ENCODE results near the gene HNRNPDL.

The HNRNPDL gene

GRCh38 chr4:82463221-82463620 lies 33.0 kb upstream of the HNRNPDL start:
- H3K4me2 ChIP-seq (ENCODE audit: low read depth, low read length, poor library complexity, severe bottlenecking) = no peak overlapping the region
- no peak overlapping the region for H2AFZ ChIP-seq (ENCODE audit: low read depth, low read length, severe bottlenecking)
- no peak overlapping the region for H3K4me3 ChIP-seq (ENCODE audit: insufficient read depth, low read length, poor library complexity, severe bottlenecking)
- no peak overlapping the region for H3K9ac ChIP-seq (ENCODE audit: low read length)
- H3K27ac ChIP-seq (ENCODE audit: low read depth, low read length) = no peak overlapping the region
- H3K9me3 ChIP-seq (ENCODE audit: insufficient read depth, low read length) = no peaks in the 10 kb centered on the region
- H3K79me2 ChIP-seq (ENCODE audit: insufficient read depth, low read length) = no peaks in the 10 kb centered on the region
- TF ChIP-seq EZH2phosphoT487 (conservative IDR thresholded peaks at IDR 0.05; ENCODE audit: low read length) (no peak), CTCF (IDR thresholded peaks at IDR 0.05; ENCODE audit: insufficient read depth, low read length, poor library complexity, severe bottlenecking) (no peak)
- peaks cover 16% of the 10 kb centered on the region; the same call in 1 of the 2 replicates for H3F3A ChIP-seq (ENCODE audit: insufficient read depth)
- H3K36me3 ChIP-seq (ENCODE audit: low read length) = no peaks in the 10 kb centered on the region
- H3K27me3 ChIP-seq (ENCODE audit: low read length) = no peaks in the 10 kb centered on the region
- H3K9me2 ChIP-seq (replicated peaks; ENCODE audit: insufficient read depth, low read length) = no peaks in the 10 kb centered on the region
- no peaks in the 10 kb centered on the region for H4K20me1 ChIP-seq (ENCODE audit: low read depth, low read length)

GRCh38 chr4:82462415-82462831 lies 32.2 kb upstream of the HNRNPDL start:
- H3K27ac ChIP-seq (ENCODE audit: low read depth, low read length) = no peak overlapping the region
- H2AFZ ChIP-seq (ENCODE audit: low read depth, low read length, severe bottlenecking) = no peak overlapping the region
- H3K4me2 ChIP-seq (ENCODE audit: low read depth, low read length, poor library complexity, severe bottlenecking) = no peak overlapping the region

GRCh38 chr4:82461710-82462109 lies 31.4 kb upstream of the HNRNPDL start:
- Histone ChIP-seq H3F3A (ENCODE audit: insufficient read depth) (peaks cover 16% of the 10 kb centered on the region; the same call in 1 of the 2 replicates), H3K79me2 (ENCODE audit: insufficient read depth, low read length) (no peaks in the 10 kb centered on the region), H4K20me1 (ENCODE audit: low read depth, low read length) (no peaks in the 10 kb centered on the region), H3K36me3 (ENCODE audit: low read length) (no peaks in the 10 kb centered on the region), H3K9ac (ENCODE audit: low read length) (no peak overlapping the region), H3K9me3 (ENCODE audit: insufficient read depth, low read length) (no peaks in the 10 kb centered on the region), H3K4me2 (ENCODE audit: low read depth, low read length, poor library complexity, severe bottlenecking) (no peak overlapping the region), H3K27me3 (ENCODE audit: low read length) (no peaks in the 10 kb centered on the region), H3K9me2 (replicated peaks; ENCODE audit: insufficient read depth, low read length) (no peaks in the 10 kb centered on the region), H3K27ac (ENCODE audit: low read depth, low read length) (no peak overlapping the region), H2AFZ (ENCODE audit: low read depth, low read length, severe bottlenecking) (no peak overlapping the region), H3K4me3 (ENCODE audit: insufficient read depth, low read length, poor library complexity, severe bottlenecking) (no peak overlapping the region)
- TF ChIP-seq CTCF (IDR thresholded peaks at IDR 0.05; ENCODE audit: insufficient read depth, low read length, poor library complexity, severe bottlenecking) (no peak), EZH2phosphoT487 (conservative IDR thresholded peaks at IDR 0.05; ENCODE audit: low read length) (no peak)

More at GRCh38 chr4:82462415-82462831, 32.2 kb upstream of the HNRNPDL start:
- Histone ChIP-seq H3K9me2 (replicated peaks; ENCODE audit: insufficient read depth, low read length) (no peaks in the 10 kb centered on the region), H4K20me1 (ENCODE audit: low read depth, low read length) (no peaks in the 10 kb centered on the region), H3F3A (ENCODE audit: insufficient read depth) (peaks cover 16% of the 10 kb centered on the region; the same call in 1 of the 2 replicates), H3K27me3 (ENCODE audit: low read length) (no peaks in the 10 kb centered on the region), H3K36me3 (ENCODE audit: low read length) (no peaks in the 10 kb centered on the region), H3K79me2 (ENCODE audit: insufficient read depth, low read length) (no peaks in the 10 kb centered on the region), H3K9ac (ENCODE audit: low read length) (no peak overlapping the region), H3K4me3 (ENCODE audit: insufficient read depth, low read length, poor library complexity, severe bottlenecking) (no peak overlapping the region), H3K9me3 (ENCODE audit: insufficient read depth, low read length) (no peaks in the 10 kb centered on the region)
- TF ChIP-seq EZH2phosphoT487 (conservative IDR thresholded peaks at IDR 0.05; ENCODE audit: low read length) (no peak), CTCF (IDR thresholded peaks at IDR 0.05; ENCODE audit: insufficient read depth, low read length, poor library complexity, severe bottlenecking) (peak; percentile 24)

All from SU-DHL-6 (cell line).